Measurements from ENCODE around the gene MAPK1IP1L.

DNA sequence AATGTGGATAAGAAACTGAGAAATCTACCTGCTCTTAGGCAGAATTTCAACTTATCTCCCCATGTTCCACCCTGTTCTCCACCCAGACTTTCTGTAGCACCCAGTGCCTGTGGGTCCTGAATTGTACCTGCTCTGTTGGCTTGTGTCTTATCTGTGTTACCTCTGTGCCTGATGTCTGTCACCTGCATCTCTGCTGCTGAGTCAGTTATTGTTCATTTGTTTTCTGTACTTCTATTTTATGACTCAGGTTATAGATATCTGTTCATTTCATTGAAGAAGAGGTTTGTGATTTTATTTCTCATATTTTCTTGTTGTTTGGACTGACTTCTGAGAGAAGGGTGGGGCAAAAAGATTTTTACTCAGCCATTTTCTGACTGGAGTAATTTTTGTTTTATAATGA is 12.7 kb upstream of the MAPK1IP1L start:
- TF ChIP-seq, protein P1, sequence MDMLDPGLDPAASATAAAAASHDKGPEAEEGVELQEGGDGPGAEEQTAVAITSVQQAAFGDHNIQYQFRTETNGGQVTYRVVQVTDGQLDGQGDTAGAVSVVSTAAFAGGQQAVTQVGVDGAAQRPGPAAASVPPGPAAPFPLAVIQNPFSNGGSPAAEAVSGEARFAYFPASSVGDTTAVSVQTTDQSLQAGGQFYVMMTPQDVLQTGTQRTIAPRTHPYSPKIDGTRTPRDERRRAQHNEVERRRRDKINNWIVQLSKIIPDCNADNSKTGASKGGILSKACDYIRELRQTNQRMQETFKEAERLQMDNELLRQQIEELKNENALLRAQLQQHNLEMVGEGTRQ (IDR thresholded peaks at IDR 0.05; ENCODE audit: low read length): no peak
- TF ChIP-seq, protein P2, sequence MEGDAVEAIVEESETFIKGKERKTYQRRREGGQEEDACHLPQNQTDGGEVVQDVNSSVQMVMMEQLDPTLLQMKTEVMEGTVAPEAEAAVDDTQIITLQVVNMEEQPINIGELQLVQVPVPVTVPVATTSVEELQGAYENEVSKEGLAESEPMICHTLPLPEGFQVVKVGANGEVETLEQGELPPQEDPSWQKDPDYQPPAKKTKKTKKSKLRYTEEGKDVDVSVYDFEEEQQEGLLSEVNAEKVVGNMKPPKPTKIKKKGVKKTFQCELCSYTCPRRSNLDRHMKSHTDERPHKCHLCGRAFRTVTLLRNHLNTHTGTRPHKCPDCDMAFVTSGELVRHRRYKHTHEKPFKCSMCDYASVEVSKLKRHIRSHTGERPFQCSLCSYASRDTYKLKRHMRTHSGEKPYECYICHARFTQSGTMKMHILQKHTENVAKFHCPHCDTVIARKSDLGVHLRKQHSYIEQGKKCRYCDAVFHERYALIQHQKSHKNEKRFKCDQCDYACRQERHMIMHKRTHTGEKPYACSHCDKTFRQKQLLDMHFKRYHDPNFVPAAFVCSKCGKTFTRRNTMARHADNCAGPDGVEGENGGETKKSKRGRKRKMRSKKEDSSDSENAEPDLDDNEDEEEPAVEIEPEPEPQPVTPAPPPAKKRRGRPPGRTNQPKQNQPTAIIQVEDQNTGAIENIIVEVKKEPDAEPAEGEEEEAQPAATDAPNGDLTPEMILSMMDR (IDR thresholded peaks at IDR 0.05; ENCODE audit: control extremely low read depth in 1 of 3, insufficient read depth in 1 of 3, low read depth in 1 of 3, low read length in 3 of 3): no peak
- no peak for TF ChIP-seq EZH2 (IDR thresholded peaks at IDR 0.05; ENCODE audit: low read depth, low read length, severe bottlenecking)

All from H1 (cell line).